ENCODE data around the gene MMP12.

MMP12 gene

GRCh38 chr11:102831489-102832440 lies 43.0 kb downstream of the MMP12 start:
- CTCF ChIA-PET, result no interaction called here
- no peak for TF ChIP-seq SUZ12 (IDR thresholded peaks at IDR 0.05)
- TF ChIP-seq SP1 (IDR thresholded peaks at IDR 0.05), result no peak
- no peak for TF ChIP-seq ELF4 (IDR thresholded peaks at IDR 0.05)
- POLR2A ChIA-PET, result no interaction called here
- DNase-seq (ENCODE audit: extremely low spot score), result no peak

GRCh38 chr11:102831128-102831488 lies 43.7 kb downstream of the MMP12 start:
- no peak for DNase-seq (ENCODE audit: extremely low spot score)
- ChIA-PET POLR2A (no interaction called here), CTCF (no interaction called here)
- no peak for TF ChIP-seq FOXM1 (IDR thresholded peaks at IDR 0.05; ENCODE audit: borderline replicate concordance)
- no peak for TF ChIP-seq SUZ12 (IDR thresholded peaks at IDR 0.05)
- TF ChIP-seq L3MBTL2 (conservative IDR thresholded peaks at IDR 0.05), result no peak
- TF ChIP-seq CTBP1 (IDR thresholded peaks at IDR 0.05; ENCODE audit: borderline replicate concordance), result no peak
- TF ChIP-seq NFRKB (IDR thresholded peaks at IDR 0.05), result no peak
- no peak for TF ChIP-seq FOXA1 (IDR thresholded peaks at IDR 0.05)
- no peak for TF ChIP-seq BHLHE40 (IDR thresholded peaks at IDR 0.05; ENCODE audit: borderline replicate concordance)
- TF ChIP-seq ARNT (IDR thresholded peaks at IDR 0.05), result no peak
- no peak for TF ChIP-seq TARDBP (IDR thresholded peaks at IDR 0.05)
- no peak for TF ChIP-seq FOXK2 (IDR thresholded peaks at IDR 0.05)
- TF ChIP-seq SP1 (IDR thresholded peaks at IDR 0.05), result no peak
- no peak for TF ChIP-seq LEF1 (IDR thresholded peaks at IDR 0.05; ENCODE audit: borderline replicate concordance)
- TF ChIP-seq HDGF (IDR thresholded peaks at IDR 0.05; ENCODE audit: borderline replicate concordance), result no peak
- no peak for TF ChIP-seq ELF4 (IDR thresholded peaks at IDR 0.05)
- no peak for TF ChIP-seq ZNF384 (IDR thresholded peaks at IDR 0.05)
- no peak for TF ChIP-seq PKNOX1 (IDR thresholded peaks at IDR 0.05)

GRCh38 chr11:102830001-102830727 lies 44.6 kb downstream of the MMP12 start:
- DNase-seq (ENCODE audit: extremely low spot score), result no peak
- TF ChIP-seq ELF4 (IDR thresholded peaks at IDR 0.05) (no peak), ZNF384 (IDR thresholded peaks at IDR 0.05) (no peak), SUZ12 (IDR thresholded peaks at IDR 0.05) (no peak), ARNT (IDR thresholded peaks at IDR 0.05) (no peak), TARDBP (IDR thresholded peaks at IDR 0.05) (no peak), FOXK2 (IDR thresholded peaks at IDR 0.05) (no peak), NFRKB (IDR thresholded peaks at IDR 0.05) (no peak), LEF1 (IDR thresholded peaks at IDR 0.05; ENCODE audit: borderline replicate concordance) (no peak), L3MBTL2 (conservative IDR thresholded peaks at IDR 0.05) (no peak), HDGF (IDR thresholded peaks at IDR 0.05; ENCODE audit: borderline replicate concordance) (no peak), BHLHE40 (IDR thresholded peaks at IDR 0.05; ENCODE audit: borderline replicate concordance) (no peak), SP1 (IDR thresholded peaks at IDR 0.05) (no peak), FOXA1 (IDR thresholded peaks at IDR 0.05) (no peak), PKNOX1 (IDR thresholded peaks at IDR 0.05) (no peak), FOXM1 (IDR thresholded peaks at IDR 0.05; ENCODE audit: borderline replicate concordance) (no peak), CTBP1 (IDR thresholded peaks at IDR 0.05; ENCODE audit: borderline replicate concordance) (no peak)
- CTCF ChIA-PET, result no interaction called here
- POLR2A ChIA-PET, result no interaction called here

GRCh38 chr11:102829316-102830000 lies 45.3 kb downstream of the MMP12 start:
- POLR2A ChIA-PET, result no interaction called here
- DNase-seq (ENCODE audit: extremely low spot score), result no peak
- TF ChIP-seq TARDBP (IDR thresholded peaks at IDR 0.05) (no peak), NFRKB (IDR thresholded peaks at IDR 0.05) (no peak), FOXM1 (IDR thresholded peaks at IDR 0.05; ENCODE audit: borderline replicate concordance) (no peak), L3MBTL2 (conservative IDR thresholded peaks at IDR 0.05) (no peak), LEF1 (IDR thresholded peaks at IDR 0.05; ENCODE audit: borderline replicate concordance) (no peak), HDGF (IDR thresholded peaks at IDR 0.05; ENCODE audit: borderline replicate concordance) (no peak), ZNF384 (IDR thresholded peaks at IDR 0.05) (no peak), FOXA1 (IDR thresholded peaks at IDR 0.05) (no peak), ELF4 (IDR thresholded peaks at IDR 0.05) (no peak), SP1 (IDR thresholded peaks at IDR 0.05) (no peak), FOXK2 (IDR thresholded peaks at IDR 0.05) (no peak), PKNOX1 (IDR thresholded peaks at IDR 0.05) (no peak), CTBP1 (IDR thresholded peaks at IDR 0.05; ENCODE audit: borderline replicate concordance) (no peak), SUZ12 (IDR thresholded peaks at IDR 0.05) (no peak), ARNT (IDR thresholded peaks at IDR 0.05) (no peak), BHLHE40 (IDR thresholded peaks at IDR 0.05; ENCODE audit: borderline replicate concordance) (no peak)

GRCh38 chr11:102824556-102824955 lies 50.2 kb downstream of the MMP12 start:
- TF ChIP-seq ELF4 (IDR thresholded peaks at IDR 0.05) (no peak), SUZ12 (IDR thresholded peaks at IDR 0.05) (no peak), HDGF (IDR thresholded peaks at IDR 0.05; ENCODE audit: borderline replicate concordance) (no peak), ZNF384 (IDR thresholded peaks at IDR 0.05) (no peak), FOXA1 (IDR thresholded peaks at IDR 0.05) (no peak), TARDBP (IDR thresholded peaks at IDR 0.05) (no peak), FOXK2 (IDR thresholded peaks at IDR 0.05) (no peak), FOXM1 (IDR thresholded peaks at IDR 0.05; ENCODE audit: borderline replicate concordance) (no peak), SP1 (IDR thresholded peaks at IDR 0.05) (no peak), LEF1 (IDR thresholded peaks at IDR 0.05; ENCODE audit: borderline replicate concordance) (no peak)
- POLR2A ChIA-PET, result no interaction called here
- no peak for DNase-seq (ENCODE audit: extremely low spot score)
- CTCF ChIA-PET, result no interaction called here

More at GRCh38 chr11:102829316-102830000, 45.3 kb downstream of the MMP12 start:
- CTCF ChIA-PET, result no interaction called here
